Muscle layer of colon (tissue), 2 donors: ENCODE measurements around the gene CDH9.
"Not testable (repeated sequence)": the region's sequence is repeated elsewhere in the genome, so short reads cannot be mapped to it uniquely, and the experiment has no call there.

Experiments
- H3K27ac ChIP-seq: one replicate; pipeline ENCODE4 v1.7.0; 2013; ENCODE audit warnings: low read depth, mild to moderate bottlenecking, low read length, moderate library complexity
- H3K27me3 ChIP-seq, 2 donors: one replicate each; pipeline ENCODE4 v1.7.0; 2013; ENCODE audit warnings: low read length in 2 of 2, mild to moderate bottlenecking in 2 of 2; ENCODE audit not compliant: insufficient read depth in 2 of 2, control insufficient read depth in 1 of 2
- H3K36me3 ChIP-seq: one replicate; pipeline ENCODE4 v1.7.0; 2013; ENCODE audit warnings: mild to moderate bottlenecking, low read length; ENCODE audit not compliant: insufficient read depth
- H3K4me1 ChIP-seq: one replicate; pipeline ENCODE4 v1.7.0; 2013; ENCODE audit warnings: mild to moderate bottlenecking, low read length; ENCODE audit not compliant: insufficient read depth
- H3K4me3 ChIP-seq, 2 donors: one replicate each; pipeline ENCODE4 v1.7.0; 2013; ENCODE audit warnings: low read length in 2 of 2, low read depth in 1 of 2, mild to moderate bottlenecking in 1 of 2, moderate library complexity in 1 of 2
- H3K9ac ChIP-seq: one replicate; pipeline ENCODE4 v1.7.0; 2013; ENCODE audit warnings: low read length
- H3K9me3 ChIP-seq: one replicate; pipeline ENCODE4 v1.7.0; 2013; ENCODE audit warnings: mild to moderate bottlenecking, low read length
- donor health status: abdominal sarcoma.
- donor health status: Adenocarcinoma of cecum.

The CDH9 gene

GRCh38 chr5:26872337-26872736, 166.0 kb downstream of the CDH9 start:
- no peaks in the 10 kb centered on the region for H3K4me1 ChIP-seq
- H3K9ac ChIP-seq = no peak overlapping the region
- no peaks in the 10 kb centered on the region for H3K27me3 ChIP-seq
- no peak overlapping the region for H3K4me3 ChIP-seq
- H3K36me3 ChIP-seq = no peaks in the 10 kb centered on the region
- no peak overlapping the region for H3K27ac ChIP-seq
- H3K9me3 ChIP-seq = no peaks in the 10 kb centered on the region

- Histone ChIP-seq H3K4me1 (no peaks in the 10 kb centered on the region), H3K4me3 (no peak overlapping the region), H3K27me3 (no peaks in the 10 kb centered on the region), H3K9ac (no peak overlapping the region), H3K36me3 (no peaks in the 10 kb centered on the region), H3K9me3 (no peaks in the 10 kb centered on the region), H3K27ac (no peak overlapping the region)
Observed at GRCh38 chr5:26869781-26870180, 168.6 kb downstream of the CDH9 start.

- Histone ChIP-seq H3K4me1 (no peaks in the 10 kb centered on the region), H3K9ac (no peak overlapping the region), H3K27ac (no peak overlapping the region), H3K27me3 (no peaks in the 10 kb centered on the region), H3K4me3 (no peak overlapping the region), H3K36me3 (no peaks in the 10 kb centered on the region), H3K9me3 (no peaks in the 10 kb centered on the region)
Observed at GRCh38 chr5:26868504-26868903, 169.9 kb downstream of the CDH9 start.

- H3K27ac ChIP-seq = no peak overlapping the region
Observed at GRCh38 chr5:26864061-26864460, 174.3 kb downstream of the CDH9 start.

GRCh38 chr5:26856238-26856637, 182.1 kb downstream of the CDH9 start:
- H3K9ac ChIP-seq = no peak overlapping the region
- no peak overlapping the region for H3K27ac ChIP-seq
- no peaks in the 10 kb centered on the region for H3K36me3 ChIP-seq

More at GRCh38 chr5:26864061-26864460, 174.3 kb downstream of the CDH9 start:
- Histone ChIP-seq H3K4me1 (no peaks in the 10 kb centered on the region), H3K27me3 (no peaks in the 10 kb centered on the region), H3K9me3 (no peaks in the 10 kb centered on the region), H3K4me3 (no peak overlapping the region), H3K9ac (no peak overlapping the region), H3K36me3 (no peaks in the 10 kb centered on the region)

GRCh38 chr5:26852450-26852849, 185.9 kb downstream of the CDH9 start:
- not testable (repeated sequence) for H3K27ac ChIP-seq

More at GRCh38 chr5:26856238-26856637, 182.1 kb downstream of the CDH9 start:
- Histone ChIP-seq H3K27me3 (no peaks in the 10 kb centered on the region), H3K4me3 (no peak overlapping the region), H3K9me3 (peaks cover 8% of the 10 kb centered on the region), H3K4me1 (no peaks in the 10 kb centered on the region)

GRCh38 chr5:26847041-26847736, 191.2 kb downstream of the CDH9 start:
- Histone ChIP-seq H3K27ac (no peak overlapping the region), H3K9ac (no peak overlapping the region)

More at GRCh38 chr5:26852450-26852849, 185.9 kb downstream of the CDH9 start:
- not testable (repeated sequence) for H3K36me3 ChIP-seq, H3K9me3 ChIP-seq, H3K4me3 ChIP-seq, H3K27me3 ChIP-seq, H3K9ac ChIP-seq, H3K4me1 ChIP-seq

GRCh38 chr5:26843677-26844076, 194.7 kb downstream of the CDH9 start:
- Histone ChIP-seq H3K27me3 (no peaks in the 10 kb centered on the region), H3K9ac (no peak overlapping the region), H3K4me1 (no peaks in the 10 kb centered on the region), H3K4me3 (no peak overlapping the region), H3K9me3 (no peaks in the 10 kb centered on the region), H3K36me3 (no peaks in the 10 kb centered on the region), H3K27ac (no peak overlapping the region)

More at GRCh38 chr5:26847041-26847736, 191.2 kb downstream of the CDH9 start:
- Histone ChIP-seq H3K4me1 (no peaks in the 10 kb centered on the region), H3K36me3 (no peaks in the 10 kb centered on the region), H3K27me3 (no peaks in the 10 kb centered on the region), H3K9me3 (no peaks in the 10 kb centered on the region), H3K4me3 (no peak overlapping the region)

GRCh38 chr5:26833596-26833995, 204.8 kb downstream of the CDH9 start:
- H3K9me3 ChIP-seq = no peaks in the 10 kb centered on the region
- H3K9ac ChIP-seq = no peak overlapping the region
- H3K4me3 ChIP-seq = no peak overlapping the region
- H3K27me3 ChIP-seq = no peaks in the 10 kb centered on the region
- H3K36me3 ChIP-seq = no peaks in the 10 kb centered on the region
- H3K4me1 ChIP-seq = no peaks in the 10 kb centered on the region
- no peak overlapping the region for H3K27ac ChIP-seq
